Measurements from ENCODE around the gene PADI3. TPM values are rescaled to one million over a fixed set of nuclear protein-coding genes. Genes with fewer than 3 reads are reported as not detected.

PADI3 gene
- total and polyA plus RNA-seq, 2 of the 13 experiments (the other 11 are each of a cell fraction or from before 2014, with no cell fraction given), result not detected

DNA sequence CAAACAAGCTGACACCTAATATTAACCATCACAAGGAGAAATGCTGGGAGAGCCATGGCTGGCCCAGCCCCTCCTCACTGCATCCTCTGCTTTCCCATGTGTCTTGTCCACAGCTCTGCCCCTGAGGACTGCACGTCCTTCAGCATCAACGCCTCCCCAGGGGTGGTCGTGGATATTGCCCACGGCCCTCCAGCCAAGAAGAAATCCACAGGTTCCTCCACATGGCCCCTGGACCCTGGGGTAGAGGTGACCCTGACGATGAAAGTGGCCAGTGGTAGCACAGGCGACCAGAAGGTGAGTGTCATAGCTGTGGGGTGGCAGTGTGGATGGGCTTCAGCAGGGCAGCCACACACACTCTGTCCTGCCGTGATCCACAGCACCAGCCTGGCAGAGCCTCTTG is 82.0 kb downstream of the PADI3 start (continued):
- TF ChIP-seq, protein P1, sequence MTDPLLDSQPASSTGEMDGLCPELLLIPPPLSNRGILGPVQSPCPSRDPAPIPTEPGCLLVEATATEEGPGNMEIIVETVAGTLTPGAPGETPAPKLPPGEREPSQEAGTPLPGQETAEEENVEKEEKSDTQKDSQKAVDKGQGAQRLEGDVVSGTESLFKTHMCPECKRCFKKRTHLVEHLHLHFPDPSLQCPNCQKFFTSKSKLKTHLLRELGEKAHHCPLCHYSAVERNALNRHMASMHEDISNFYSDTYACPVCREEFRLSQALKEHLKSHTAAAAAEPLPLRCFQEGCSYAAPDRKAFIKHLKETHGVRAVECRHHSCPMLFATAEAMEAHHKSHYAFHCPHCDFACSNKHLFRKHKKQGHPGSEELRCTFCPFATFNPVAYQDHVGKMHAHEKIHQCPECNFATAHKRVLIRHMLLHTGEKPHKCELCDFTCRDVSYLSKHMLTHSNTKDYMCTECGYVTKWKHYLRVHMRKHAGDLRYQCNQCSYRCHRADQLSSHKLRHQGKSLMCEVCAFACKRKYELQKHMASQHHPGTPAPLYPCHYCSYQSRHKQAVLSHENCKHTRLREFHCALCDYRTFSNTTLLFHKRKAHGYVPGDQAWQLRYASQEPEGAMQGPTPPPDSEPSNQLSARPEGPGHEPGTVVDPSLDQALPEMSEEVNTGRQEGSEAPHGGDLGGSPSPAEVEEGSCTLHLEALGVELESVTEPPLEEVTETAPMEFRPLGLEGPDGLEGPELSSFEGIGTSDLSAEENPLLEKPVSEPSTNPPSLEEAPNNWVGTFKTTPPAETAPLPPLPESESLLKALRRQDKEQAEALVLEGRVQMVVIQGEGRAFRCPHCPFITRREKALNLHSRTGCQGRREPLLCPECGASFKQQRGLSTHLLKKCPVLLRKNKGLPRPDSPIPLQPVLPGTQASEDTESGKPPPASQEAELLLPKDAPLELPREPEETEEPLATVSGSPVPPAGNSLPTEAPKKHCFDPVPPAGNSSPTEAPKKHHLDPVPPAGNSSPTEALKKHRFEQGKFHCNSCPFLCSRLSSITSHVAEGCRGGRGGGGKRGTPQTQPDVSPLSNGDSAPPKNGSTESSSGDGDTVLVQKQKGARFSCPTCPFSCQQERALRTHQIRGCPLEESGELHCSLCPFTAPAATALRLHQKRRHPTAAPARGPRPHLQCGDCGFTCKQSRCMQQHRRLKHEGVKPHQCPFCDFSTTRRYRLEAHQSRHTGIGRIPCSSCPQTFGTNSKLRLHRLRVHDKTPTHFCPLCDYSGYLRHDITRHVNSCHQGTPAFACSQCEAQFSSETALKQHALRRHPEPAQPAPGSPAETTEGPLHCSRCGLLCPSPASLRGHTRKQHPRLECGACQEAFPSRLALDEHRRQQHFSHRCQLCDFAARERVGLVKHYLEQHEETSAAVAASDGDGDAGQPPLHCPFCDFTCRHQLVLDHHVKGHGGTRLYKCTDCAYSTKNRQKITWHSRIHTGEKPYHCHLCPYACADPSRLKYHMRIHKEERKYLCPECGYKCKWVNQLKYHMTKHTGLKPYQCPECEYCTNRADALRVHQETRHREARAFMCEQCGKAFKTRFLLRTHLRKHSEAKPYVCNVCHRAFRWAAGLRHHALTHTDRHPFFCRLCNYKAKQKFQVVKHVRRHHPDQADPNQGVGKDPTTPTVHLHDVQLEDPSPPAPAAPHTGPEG (CRISPR knock-in tag; IDR thresholded peaks at IDR 0.05), result no peak
- TF ChIP-seq ZNF703 (CRISPR knock-in tag; IDR thresholded peaks at IDR 0.05; ENCODE audit: borderline replicate concordance) (no peak), MXD4 (CRISPR knock-in tag; IDR thresholded peaks at IDR 0.05) (no peak), HNRNPK (IDR thresholded peaks at IDR 0.05; ENCODE audit: low read depth, low read length, poor library complexity, severe bottlenecking) (no peak), ZBED4 (CRISPR knock-in tag; IDR thresholded peaks at IDR 0.05; ENCODE audit: borderline replicate concordance) (no peak)

All from HepG2 (cell line).